ENCODE measurements around the gene UBAP1. TPM values are rescaled to one million over a fixed set of nuclear protein-coding genes. Genes with fewer than 3 reads are reported as not detected.

The UBAP1 gene
- total RNA-seq, 1 donor from 2014 or later = 30.6 TPM

- H3K36me3 Mint-ChIP-seq (ENCODE audit: low read depth) = peaks cover 28% of the 10 kb centered on the region
- H3K4me1 Mint-ChIP-seq = no peaks in the 10 kb centered on the region
- H3K4me3 Mint-ChIP-seq = no peak overlapping the region
- POLR2A ChIA-PET = no interaction called here
- DNase-seq = no peak
- no peak for TF ChIP-seq CTCF (IDR thresholded peaks at IDR 0.05)
- CTCF ChIA-PET = no interaction called here
- ATAC-seq (ENCODE audit: low read depth) = no peak
- intact Hi-C loops (cut with micrococcal nuclease) = no loop called here
- no peak overlapping the region for H3K27ac Mint-ChIP-seq
- H3K27me3 Mint-ChIP-seq = no peaks in the 10 kb centered on the region
- H3K9me3 Mint-ChIP-seq = no peaks in the 10 kb centered on the region
Observed at GRCh38 chr9:34227445-34227844, 48.6 kb downstream of the UBAP1 start.

- ATAC-seq (ENCODE audit: low read depth) (no peak), DNase-seq (no peak)
- no peak for TF ChIP-seq CTCF (IDR thresholded peaks at IDR 0.05)
- CTCF ChIA-PET = no interaction called here
- POLR2A ChIA-PET = no interaction called here
- no peaks in the 10 kb centered on the region for H3K27me3 Mint-ChIP-seq
- H3K36me3 Mint-ChIP-seq (ENCODE audit: low read depth) = peaks cover 34% of the 10 kb centered on the region
- no peak overlapping the region for H3K27ac Mint-ChIP-seq
- intact Hi-C loops (cut with micrococcal nuclease) = no loop called here
- no peaks in the 10 kb centered on the region for H3K9me3 Mint-ChIP-seq
- no peak overlapping the region for H3K4me3 Mint-ChIP-seq
- no peaks in the 10 kb centered on the region for H3K4me1 Mint-ChIP-seq
Observed at GRCh38 chr9:34230556-34230955, 51.7 kb downstream of the UBAP1 start.

GRCh38 chr9:34232201-34232600, 53.4 kb downstream of the UBAP1 start:
- Mint-ChIP-seq H3K4me1 (no peaks in the 10 kb centered on the region), H3K4me3 (no peak overlapping the region), H3K27ac (no peak overlapping the region), H3K27me3 (no peaks in the 10 kb centered on the region), H3K36me3 (ENCODE audit: low read depth) (peaks cover 49% of the 10 kb centered on the region), H3K9me3 (no peaks in the 10 kb centered on the region)
- intact Hi-C loops (cut with micrococcal nuclease) = no loop called here
- CTCF ChIA-PET = no interaction called here
- POLR2A ChIA-PET = no interaction called here
- DNase-seq = no peak
- no peak for TF ChIP-seq CTCF (IDR thresholded peaks at IDR 0.05)
- no peak for ATAC-seq (ENCODE audit: low read depth)

GRCh38 chr9:34233672-34234071, 54.8 kb downstream of the UBAP1 start:
- CTCF ChIA-PET = no interaction called here
- DNase-seq (no peak), ATAC-seq (ENCODE audit: low read depth) (no peak)
- TF ChIP-seq CTCF (IDR thresholded peaks at IDR 0.05) = no peak
- POLR2A ChIA-PET = no interaction called here
- intact Hi-C loops (cut with micrococcal nuclease) = no loop called here
- Mint-ChIP-seq H3K9me3 (no peaks in the 10 kb centered on the region), H3K4me3 (no peak overlapping the region), H3K36me3 (ENCODE audit: low read depth) (peaks cover 54% of the 10 kb centered on the region), H3K27ac (no peak overlapping the region), H3K4me1 (no peaks in the 10 kb centered on the region), H3K27me3 (no peaks in the 10 kb centered on the region)

- DNase-seq = no peak
- Mint-ChIP-seq H3K9me3 (no peaks in the 10 kb centered on the region), H3K27ac (no peak overlapping the region), H3K4me1 (no peaks in the 10 kb centered on the region), H3K4me3 (no peak overlapping the region), H3K27me3 (no peaks in the 10 kb centered on the region), H3K36me3 (ENCODE audit: low read depth) (peaks cover 69% of the 10 kb centered on the region)
- TF ChIP-seq CTCF (IDR thresholded peaks at IDR 0.05) = no peak
- no peak for ATAC-seq (ENCODE audit: low read depth)
- ChIA-PET POLR2A (no interaction called here), CTCF (no interaction called here)
- intact Hi-C loops (cut with micrococcal nuclease) = no loop called here
Observed at GRCh38 chr9:34237836-34238235, 59.0 kb downstream of the UBAP1 start.

Data from activated B cell treated with CpG ODN at 0.5 μM for 24 hours (primary cell).